Measurements from ENCODE around the gene DNASE1.

Gene DNASE1

GRCh38 chr16:3701531-3701930 lies 47.0 kb downstream of the DNASE1 start:
- DNase-seq: no peak

DNA sequence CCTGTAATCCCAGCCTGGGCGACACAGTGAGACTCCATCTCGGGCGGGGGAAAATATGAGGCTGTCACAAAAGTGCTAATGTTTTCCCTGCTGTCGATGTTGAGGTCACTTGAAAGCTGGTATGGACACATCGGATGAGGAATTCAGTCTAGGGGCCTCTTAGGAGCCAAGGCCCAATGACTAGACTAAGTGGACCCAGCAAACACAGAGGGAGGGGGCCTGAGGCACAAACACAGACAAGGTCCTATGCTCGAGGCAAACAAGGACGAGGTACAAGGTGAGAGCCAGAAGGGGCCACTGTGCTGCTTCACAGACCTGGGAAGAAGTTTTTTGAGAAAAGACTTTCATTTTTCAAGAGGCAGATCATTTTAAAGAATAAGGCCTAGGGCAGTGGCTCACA lies 47.6 kb downstream of the DNASE1 start:
- DNase-seq: no peak

GRCh38 chr16:3706253-3707012 lies 51.9 kb downstream of the DNASE1 start:
- no peak for DNase-seq
